Middle frontal gyrus (tissue), 1 donor: ENCODE data around the gene SPATA21.

Experiments
- DNase-seq: peaks from one replicate; pipeline ENCODE4 v3.0.0-alpha.2; 2015; ENCODE audit warnings: low spot score; ENCODE audit errors: extremely low spot score

Gene SPATA21

GRCh38 chr1:16351456-16351993 is 85.7 kb downstream of the SPATA21 start:
- no peak for DNase-seq

- no peak for DNase-seq
Observed at GRCh38 chr1:16349847-16350406, 87.3 kb downstream of the SPATA21 start.
